G401.6 (cell line): Measurements from ENCODE around the gene USP53.
"Not testable (repeated sequence)": the region's sequence is repeated elsewhere in the genome, so short reads cannot be mapped to it uniquely, and the experiment has no call there.

Experiments used
- FAIRE-seq: peaks from 2 replicates; lab custom pipeline; 2012; peaks lifted over from hg19 to GRCh38; lab: Jason Lieb, UNC

USP53 gene

DNA sequence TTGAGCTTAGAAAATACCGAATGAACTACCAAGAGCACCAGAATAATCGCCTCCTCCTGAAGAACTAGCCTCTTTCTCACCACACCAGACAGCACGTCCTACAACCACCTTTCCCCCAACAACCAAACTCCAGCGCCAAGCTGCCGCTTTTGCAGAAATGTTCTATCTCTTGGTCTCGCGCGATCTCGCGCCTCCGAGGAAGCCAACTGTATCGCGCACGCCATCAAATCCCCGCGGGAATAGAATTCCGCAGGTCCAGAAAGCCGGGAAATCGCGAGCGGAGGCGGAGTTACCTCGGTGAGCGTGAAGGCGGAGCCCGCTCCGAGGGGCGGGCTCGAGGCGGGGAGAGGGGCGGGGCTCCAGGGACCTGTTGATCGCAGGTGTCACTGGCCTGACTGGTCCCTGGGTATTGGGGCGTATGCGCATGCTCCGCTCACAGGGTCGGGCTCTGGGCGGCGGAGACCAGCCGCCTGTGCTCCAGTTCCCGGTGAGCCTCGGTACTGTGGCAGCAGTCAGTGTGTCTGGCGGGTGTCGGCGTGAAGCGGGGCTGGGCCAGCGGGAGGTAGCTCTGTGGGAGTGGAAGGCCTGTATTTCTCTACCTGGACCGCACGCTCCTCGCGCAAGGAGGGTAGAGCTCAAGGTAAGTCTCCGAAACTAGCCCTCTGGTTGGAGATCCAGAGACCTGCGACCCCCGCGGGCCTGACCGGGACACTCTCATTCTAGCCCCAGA, at the start of gene USP53:
TSS of gene USP53 (plus strand) at position 480 of the 730 bp plus-strand sequence. CDS start 27,047 bp downstream, outside the sequence.
- FAIRE-seq: peak; percentile 98

DNA sequence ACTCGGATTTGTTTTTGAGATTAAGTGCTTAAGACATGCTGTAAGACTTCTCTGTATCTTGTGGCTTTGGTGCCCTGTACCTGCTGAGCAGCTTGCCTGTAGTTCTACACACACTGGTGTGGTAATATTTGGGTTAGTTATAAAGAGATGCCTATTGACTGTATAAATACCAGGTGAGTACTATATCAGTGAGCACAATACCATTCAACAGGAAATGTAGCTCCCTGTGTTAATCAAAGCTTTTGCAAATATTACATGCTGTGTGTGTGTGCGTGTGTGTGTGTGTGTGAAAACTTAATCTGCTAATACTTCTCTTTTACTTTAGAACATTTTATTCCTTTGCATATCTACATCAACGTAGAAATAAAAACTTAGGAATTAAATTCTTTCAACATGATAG, 46.7 kb upstream of the USP53 start:
- no peak for FAIRE-seq

DNA sequence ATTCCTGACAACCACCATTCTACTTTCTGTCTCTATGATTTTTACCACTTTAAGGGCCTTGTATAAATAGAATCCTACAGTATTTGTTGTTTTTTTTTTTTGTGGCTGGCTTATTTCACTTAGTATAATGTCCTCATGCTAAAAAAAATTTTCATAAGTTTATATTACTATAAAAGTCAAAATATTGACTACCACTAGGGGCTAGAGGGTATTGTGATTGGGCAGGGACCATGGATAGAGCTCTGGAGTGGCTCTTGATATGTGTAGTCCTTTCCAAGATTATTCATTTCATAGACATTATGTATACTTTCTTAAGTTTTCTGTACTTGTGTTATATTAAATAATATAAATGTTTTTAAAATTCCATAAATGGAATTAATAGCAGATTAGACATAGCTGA, 42.3 kb upstream of the USP53 start:
- no peak for FAIRE-seq

DNA sequence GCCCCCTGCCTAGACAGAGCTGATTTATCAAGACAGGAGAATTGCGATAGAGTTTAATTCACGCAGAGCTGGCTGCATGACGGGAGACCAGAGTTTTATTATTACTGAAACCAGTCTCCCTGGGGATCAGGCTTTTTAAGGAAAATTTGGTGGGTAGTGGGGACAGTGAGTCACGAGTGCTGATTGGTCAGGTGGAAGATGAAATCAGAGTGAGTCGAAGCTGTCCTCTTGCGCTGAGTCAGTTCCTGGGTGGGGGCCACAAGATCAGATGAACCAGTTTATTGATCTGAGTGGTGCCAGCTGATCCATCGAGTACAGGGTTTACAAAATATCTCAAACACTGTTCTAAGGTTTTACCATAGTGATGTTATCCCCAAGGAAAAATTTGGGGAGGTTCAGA, 40.3 kb upstream of the USP53 start:
- FAIRE-seq: no peak

DNA sequence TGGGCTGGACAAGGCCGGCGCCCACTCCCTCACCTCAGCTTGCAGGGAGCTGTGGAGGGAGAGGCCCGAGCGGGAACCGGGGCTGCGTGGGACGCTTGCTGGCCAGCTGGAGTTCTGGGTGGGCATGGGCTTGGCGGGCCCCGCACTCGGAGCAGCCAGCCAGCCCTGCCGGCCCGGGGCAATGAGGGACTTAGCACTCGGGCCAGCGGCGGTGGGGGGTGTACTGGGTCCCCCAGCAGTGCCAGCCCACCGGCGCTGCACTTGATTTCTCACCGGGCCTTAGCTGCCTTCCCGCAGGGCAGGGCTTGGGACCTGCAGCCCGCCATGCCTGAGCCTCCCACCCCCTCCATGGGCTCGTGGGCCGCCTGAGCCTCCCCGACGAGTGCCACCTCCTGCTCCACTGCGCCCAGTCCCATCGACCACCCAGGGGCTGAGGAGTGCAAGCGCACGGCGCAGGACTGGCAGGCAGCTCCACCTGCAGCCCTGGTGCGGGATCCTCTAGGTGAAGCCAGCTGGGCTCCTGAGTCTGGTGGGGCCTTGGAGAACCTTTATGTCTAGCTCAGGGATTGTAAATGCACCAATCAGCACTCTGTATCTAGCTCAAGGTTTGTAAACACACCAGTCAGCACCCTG, 38.7 kb upstream of the USP53 start:
- not testable (repeated sequence) for FAIRE-seq

- FAIRE-seq: no peak
These were observed 33.5 kb upstream of the USP53 start for GRCh38 chr4:119179011-119179410.

- FAIRE-seq: no peak
These were observed 28.4 kb upstream of the USP53 start for GRCh38 chr4:119184128-119184527.

GRCh38 chr4:119189638-119190037, 22.9 kb upstream of the USP53 start:
- FAIRE-seq: no peak

GRCh38 chr4:119190354-119190753, 22.2 kb upstream of the USP53 start:
- no peak for FAIRE-seq

GRCh38 chr4:119191505-119191904, 21.0 kb upstream of the USP53 start:
- no peak for FAIRE-seq

GRCh38 chr4:119197772-119198212, 14.7 kb upstream of the USP53 start:
- FAIRE-seq: no peak

DNA sequence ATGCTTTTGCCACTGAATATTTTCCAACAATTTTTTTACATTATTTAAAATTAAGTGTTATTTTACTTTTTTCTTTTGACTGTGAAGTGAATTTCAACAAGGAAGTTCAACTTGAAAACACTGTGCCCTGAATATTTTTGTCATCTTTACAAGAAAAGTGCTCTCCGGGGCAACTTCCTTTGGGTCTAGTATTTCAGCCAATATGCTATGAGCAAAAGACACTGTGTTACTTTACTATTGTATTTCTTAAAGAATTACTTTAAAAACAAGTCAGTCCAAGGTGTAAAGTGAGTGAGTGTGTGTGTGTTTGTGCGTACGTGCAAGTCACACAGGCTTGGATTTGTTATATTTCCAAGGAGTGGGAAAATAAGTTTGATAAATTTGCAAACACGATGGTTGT, 7.6 kb upstream of the USP53 start:
- no peak for FAIRE-seq

GRCh38 chr4:119205690-119206089, 6.8 kb upstream of the USP53 start:
- peak; percentile 27 for FAIRE-seq

DNA sequence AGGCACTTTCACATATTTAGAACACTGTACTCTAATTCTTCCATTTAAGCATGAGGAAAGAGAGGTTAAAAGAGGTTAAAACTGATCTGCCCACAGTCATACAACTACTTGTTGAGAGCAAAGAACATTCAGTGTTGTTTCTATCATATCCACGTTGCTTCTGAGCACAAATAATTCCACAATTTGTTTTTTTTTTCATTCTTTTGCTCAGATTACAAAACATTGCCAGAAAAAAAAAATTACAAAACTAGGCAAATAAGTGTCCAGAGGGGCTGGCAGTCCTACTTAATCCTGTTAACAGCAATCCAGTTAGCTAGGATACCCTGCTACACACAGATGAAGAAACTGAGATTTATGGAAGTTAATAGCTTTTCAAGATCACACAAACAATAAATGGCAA, 6.3 kb upstream of the USP53 start:
- no peak for FAIRE-seq

- no peak for FAIRE-seq
These were observed 5.5 kb upstream of the USP53 start for GRCh38 chr4:119207051-119207450.

GRCh38 chr4:119209077-119209476, 3.4 kb upstream of the USP53 start:
- no peak for FAIRE-seq

- FAIRE-seq: no peak
These were observed 2.9 kb upstream of the USP53 start for GRCh38 chr4:119209586-119209985.

GRCh38 chr4:119210775-119211174, 1.7 kb upstream of the USP53 start:
- no peak for FAIRE-seq

GRCh38 chr4:119211867-119212233, 663 bp upstream of the USP53 start:
- no peak for FAIRE-seq

DNA sequence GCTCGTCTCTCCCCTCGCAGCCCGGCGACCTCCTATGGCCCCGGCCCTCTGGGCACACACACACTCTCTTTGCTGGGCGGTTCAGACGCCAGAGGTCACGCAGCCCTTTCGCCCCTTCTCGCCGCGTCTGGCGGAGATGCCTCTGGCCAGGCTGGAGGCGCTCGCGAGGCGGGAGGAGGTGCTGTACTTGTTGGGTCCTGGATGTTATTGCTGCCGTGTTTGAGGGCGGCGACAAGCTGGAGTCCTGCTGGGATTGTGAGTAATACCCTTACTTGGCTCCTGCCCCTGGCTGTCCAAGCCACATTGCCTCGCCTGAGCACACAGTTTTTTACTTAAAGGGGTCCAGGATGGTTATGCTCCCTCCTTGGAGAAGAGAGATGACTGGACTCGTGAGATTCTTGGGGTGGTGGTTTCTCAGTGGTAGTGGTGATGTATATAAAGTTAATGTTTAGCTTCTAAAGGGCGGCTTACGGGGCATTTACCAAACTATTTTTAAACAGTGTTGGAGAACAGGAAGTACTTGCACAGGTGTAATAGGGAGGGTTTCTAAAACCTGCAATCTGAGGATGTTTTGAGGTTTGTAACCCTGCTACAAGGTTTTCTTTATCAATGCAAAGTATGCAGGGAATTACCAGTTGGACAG, 572 bp downstream of the USP53 start:
- FAIRE-seq: peak; percentile 56

GRCh38 chr4:119218093-119218492, 5.6 kb downstream of the USP53 start:
- FAIRE-seq: no peak

DNA sequence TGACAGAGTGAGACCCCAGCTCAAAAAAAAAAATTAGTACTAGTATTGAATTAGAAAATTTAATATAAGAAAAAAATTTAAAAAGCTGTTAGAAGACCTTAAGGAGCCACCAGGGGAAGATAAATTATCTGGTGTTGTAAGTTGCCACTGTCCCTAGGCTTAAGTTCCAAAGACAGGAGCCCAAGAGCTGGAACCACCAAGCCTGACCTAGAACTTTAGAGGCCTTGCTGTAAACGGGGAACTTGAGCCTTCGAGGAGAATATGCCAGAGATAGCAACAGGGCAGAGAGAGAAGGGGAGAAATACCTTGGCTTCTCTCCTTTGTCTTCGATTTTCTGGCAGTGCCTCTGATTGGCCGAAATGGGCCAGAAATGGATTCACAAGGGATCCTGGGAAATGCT, 8.9 kb downstream of the USP53 start:
- no peak for FAIRE-seq

- no peak for FAIRE-seq
These were observed 15.2 kb downstream of the USP53 start for GRCh38 chr4:119227690-119228089.

DNA sequence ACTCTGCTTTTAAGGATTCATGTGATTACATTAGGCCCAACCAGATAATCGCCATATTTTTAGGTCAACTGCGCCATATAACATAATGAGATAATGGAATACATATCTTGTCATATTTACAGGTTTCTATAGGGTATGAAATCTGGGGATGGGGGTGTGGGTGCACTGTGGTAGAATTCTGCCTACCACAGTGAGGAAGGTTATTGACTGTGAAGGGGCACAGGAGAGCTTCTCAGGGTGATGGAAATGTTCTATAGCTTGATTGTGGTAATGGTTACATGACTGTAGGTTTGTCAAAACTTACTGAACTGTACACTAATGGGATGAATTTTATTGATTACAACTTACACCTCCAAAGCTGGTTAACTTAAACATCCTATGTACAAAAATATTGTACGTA, 15.9 kb downstream of the USP53 start:
- FAIRE-seq: no peak
